Kidney (tissue), 14 donors: ENCODE measurements around the gene C6orf89. TPM values are rescaled to one million over a fixed set of nuclear protein-coding genes. Genes with fewer than 3 reads are reported as not detected.

Source experiments
- DNase-seq, 5 donors: peaks; one replicate each; pipeline ENCODE4 v3.0.0-alpha.2; 2013 to 2020
- FAIRE-seq: peaks from 2 replicates; lab custom pipeline; 2012; peaks lifted over from hg19 to GRCh38; lab: Jason Lieb, UNC
- H3K27ac ChIP-seq, 2 donors: one replicate each; pipeline ENCODE4 v1.7.0; 2013; ENCODE audit warnings: low read depth in 2 of 2, low read length in 2 of 2, inconsistent platforms in 1 of 2
- H3K27me3 ChIP-seq: one replicate; pipeline ENCODE4 v1.7.1; 2013; ENCODE audit warnings: low read length, inconsistent platforms; ENCODE audit not compliant: control insufficient read depth, insufficient read depth
- H3K36me3 ChIP-seq, 3 donors: one replicate each; pipeline versions ENCODE4 v1.7.0 to v1.7.1; 2013; ENCODE audit warnings: low read length in 3 of 3, control low read depth in 1 of 3, inconsistent platforms in 1 of 3; ENCODE audit not compliant: insufficient read depth in 3 of 3, control insufficient read depth in 2 of 3
- H3K4me1 ChIP-seq, 3 donors: one replicate each; pipeline versions ENCODE4 v1.7.0 to v1.7.1; 2013; ENCODE audit warnings: low read length in 3 of 3, inconsistent platforms in 1 of 3, low read depth in 1 of 3; ENCODE audit not compliant: control insufficient read depth in 2 of 3, insufficient read depth in 2 of 3
- H3K4me3 ChIP-seq, 3 donors: one replicate each; pipeline versions ENCODE4 v1.7.0 to v1.8.1; 2013; ENCODE audit warnings: low read length in 3 of 3, control low read depth in 1 of 3, inconsistent platforms in 1 of 3
- H3K9ac ChIP-seq, 3 donors: one replicate each; pipeline versions ENCODE4 v1.7.0 to v1.7.1; 2013; ENCODE audit warnings: low read length in 3 of 3, control low read depth in 1 of 3, inconsistent platforms in 1 of 3
- H3K9me3 ChIP-seq, 3 donors: one replicate each; pipeline versions ENCODE4 v1.7.0 to v1.7.1; 2013; ENCODE audit warnings: low read length in 3 of 3, control low read depth in 1 of 3, inconsistent platforms in 1 of 3; ENCODE audit not compliant: control insufficient read depth in 2 of 3, insufficient read depth in 1 of 3
- intact Hi-C: fragments of 100-400 bp; cut with DNase I; formaldehyde crosslinking; loops from one replicate; pipeline ENCODE4 v1.11.1; 2022
- polyA plus RNA-seq: library from polyadenylated mRNA; stranded (reverse); fragments of 350-450 nt; fragmentation: Illumina TruSeq; extraction: RNeasy Lipid Tissue Mini Kit (QIAGEN cat#74804); gene quantifications from one replicate; pipeline ENCODE4 v1.2.3, GENCODE V29; 2014; ENCODE audit warnings: low read depth, low replicate concordance; ENCODE audit not compliant: insufficient read depth
- total RNA-seq: library from RNA; stranded (reverse); fragmentation: NEBNext Ultra II Directional; extraction: Animal tissue kit (Norgen Biotek cat#: 25700); gene quantifications from one replicate; pipeline ENCODE4 v1.2.1, GENCODE V29; 2021
- TF ChIP-seq, protein P1 (sequence below): IDR thresholded peaks from 3 replicates; pipeline ENCODE4 v1.5.1; 2012; ENCODE audit warnings: mild to moderate bottlenecking, moderate library complexity, borderline replicate concordance; ENCODE audit not compliant: insufficient read depth; ENCODE audit errors: extremely low read depth
- donor health status: control.
- donor health status: control.
- donor health status: control.
- donor health status: control.
- donor health status: control.
- donor health status: DM: yes; HTN: yes; CAD: no.
- donor health status: Normal renal cell carcinoma (clear cell type).

C6orf89 gene
- total and polyA plus RNA-seq, 2 donors from 2014 or later: 25.7 to 72.4 TPM

DNA sequence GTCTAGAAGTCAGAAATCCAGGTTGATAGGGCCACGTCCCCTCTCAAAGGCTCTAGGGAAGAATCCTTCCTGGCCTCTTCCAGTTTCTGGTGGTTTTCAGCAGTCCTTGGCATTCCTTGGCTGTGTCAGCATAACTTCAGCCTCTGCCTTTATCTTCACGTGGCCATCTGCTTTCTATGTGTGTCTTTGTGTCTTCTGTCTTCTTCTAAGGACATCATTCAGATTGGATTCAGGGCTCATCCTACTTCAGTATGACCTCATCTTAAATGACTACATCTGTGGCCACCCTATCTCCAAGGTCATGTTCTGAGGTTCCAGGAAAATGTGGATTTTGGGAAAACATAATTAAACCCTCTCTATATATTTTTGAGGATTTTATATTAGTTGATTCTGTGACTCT is 23.0 kb downstream of the C6orf89 start:
- peaks cover 3 to 21% (median 18%) of the 10 kb centered on the region in 3 donors for H3K36me3 ChIP-seq
- TF ChIP-seq, protein P1, sequence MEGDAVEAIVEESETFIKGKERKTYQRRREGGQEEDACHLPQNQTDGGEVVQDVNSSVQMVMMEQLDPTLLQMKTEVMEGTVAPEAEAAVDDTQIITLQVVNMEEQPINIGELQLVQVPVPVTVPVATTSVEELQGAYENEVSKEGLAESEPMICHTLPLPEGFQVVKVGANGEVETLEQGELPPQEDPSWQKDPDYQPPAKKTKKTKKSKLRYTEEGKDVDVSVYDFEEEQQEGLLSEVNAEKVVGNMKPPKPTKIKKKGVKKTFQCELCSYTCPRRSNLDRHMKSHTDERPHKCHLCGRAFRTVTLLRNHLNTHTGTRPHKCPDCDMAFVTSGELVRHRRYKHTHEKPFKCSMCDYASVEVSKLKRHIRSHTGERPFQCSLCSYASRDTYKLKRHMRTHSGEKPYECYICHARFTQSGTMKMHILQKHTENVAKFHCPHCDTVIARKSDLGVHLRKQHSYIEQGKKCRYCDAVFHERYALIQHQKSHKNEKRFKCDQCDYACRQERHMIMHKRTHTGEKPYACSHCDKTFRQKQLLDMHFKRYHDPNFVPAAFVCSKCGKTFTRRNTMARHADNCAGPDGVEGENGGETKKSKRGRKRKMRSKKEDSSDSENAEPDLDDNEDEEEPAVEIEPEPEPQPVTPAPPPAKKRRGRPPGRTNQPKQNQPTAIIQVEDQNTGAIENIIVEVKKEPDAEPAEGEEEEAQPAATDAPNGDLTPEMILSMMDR: no peak
- no peaks in the 10 kb centered on the region for H3K9me3 ChIP-seq
- H3K4me1 ChIP-seq: no peaks in the 10 kb centered on the region
- DNase-seq: no peak
- no peak overlapping the region for H3K9ac ChIP-seq
- FAIRE-seq: no peak
- no peak overlapping the region for H3K27ac ChIP-seq
- no peaks in the 10 kb centered on the region for H3K27me3 ChIP-seq
- no peak overlapping the region for H3K4me3 ChIP-seq
- intact Hi-C loops: no loop called here

DNA sequence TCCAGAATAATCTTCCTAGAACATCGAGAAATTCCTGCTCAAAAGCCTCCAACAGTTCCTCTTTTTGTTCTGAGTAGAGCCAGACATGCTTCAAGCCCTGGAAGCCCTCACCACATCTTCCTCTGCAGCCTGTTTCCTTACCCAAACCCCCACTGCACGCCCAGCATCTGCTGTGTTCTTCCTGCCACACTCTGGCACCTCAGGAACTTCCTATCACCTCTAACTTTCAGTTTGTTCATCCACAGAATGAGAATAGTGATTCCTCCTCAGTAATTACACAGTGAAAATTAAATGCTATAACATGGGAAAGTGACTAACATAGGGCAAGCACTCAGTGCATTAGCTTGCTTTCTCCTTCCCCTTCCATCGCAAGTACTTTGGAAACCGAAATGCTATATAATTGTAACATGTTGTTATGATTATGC is 26.3 kb downstream of the C6orf89 start:
- intact Hi-C loops: no loop called here

DNA sequence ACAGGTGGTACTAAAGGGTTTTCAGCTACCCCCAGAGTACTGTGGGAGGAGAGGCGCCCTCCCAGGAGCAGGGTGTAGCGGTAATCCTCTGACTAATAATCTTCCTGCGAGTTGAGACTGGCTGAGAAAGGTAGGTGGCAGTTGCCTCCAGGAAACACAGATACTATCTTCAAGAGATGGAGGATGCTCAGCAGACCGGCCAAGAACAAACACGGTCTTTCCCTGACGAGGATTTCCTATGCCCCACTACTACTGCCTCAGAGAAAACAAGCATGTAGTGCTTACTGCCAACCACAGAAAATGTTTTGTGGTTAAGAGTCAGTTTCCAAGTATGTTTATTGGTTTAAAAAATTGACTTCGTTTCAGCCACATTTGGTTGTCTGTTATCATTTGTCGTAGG is 26.8 kb downstream of the C6orf89 start:
- TF ChIP-seq, protein P1: no peak
- intact Hi-C loops: no loop called here
- Histone ChIP-seq H3K27ac (no peak overlapping the region), H3K27me3 (no peaks in the 10 kb centered on the region), H3K4me3 (no peak overlapping the region), H3K9ac (peak overlapping the region in 1 of 3 donors; percentile 2), H3K36me3 (peaks cover 6 to 40% (median 8%) of the 10 kb centered on the region in 3 donors), H3K4me1 (no peaks in the 10 kb centered on the region), H3K9me3 (no peaks in the 10 kb centered on the region)
- FAIRE-seq (no peak), DNase-seq (no peak)

More for the DNA sequence above, 26.3 kb downstream of the C6orf89 start:
- no peak overlapping the region for H3K4me3 ChIP-seq
- H3K4me1 ChIP-seq: no peaks in the 10 kb centered on the region
- TF ChIP-seq, protein P1: no peak
- no peak overlapping the region for H3K9ac ChIP-seq
- no peak overlapping the region for H3K27ac ChIP-seq
- no peak for DNase-seq
- H3K36me3 ChIP-seq: peaks cover 6 to 40% (median 8%) of the 10 kb centered on the region in 3 donors
- H3K9me3 ChIP-seq: no peaks in the 10 kb centered on the region
- no peaks in the 10 kb centered on the region for H3K27me3 ChIP-seq
- FAIRE-seq: no peak

DNA sequence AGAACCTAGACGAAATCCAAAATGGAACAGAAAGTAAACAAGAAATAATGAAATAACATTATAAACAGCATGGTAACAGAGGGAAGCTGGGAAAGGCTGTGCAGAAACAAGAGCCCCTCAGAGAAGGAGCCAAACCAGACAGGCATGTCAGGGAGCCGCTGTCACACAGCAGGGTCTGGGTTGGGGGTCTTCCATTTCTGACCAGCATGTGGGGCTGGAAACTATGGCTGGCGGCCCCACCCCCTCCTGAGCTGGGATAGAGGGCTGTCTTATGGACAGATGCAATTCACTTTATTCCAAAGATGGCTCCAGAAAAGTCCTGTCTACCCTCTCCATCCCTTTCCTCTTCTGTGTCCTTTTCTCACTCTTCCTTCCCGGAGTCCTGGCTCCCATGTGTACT is 27.3 kb downstream of the C6orf89 start:
- no peak overlapping the region for H3K4me3 ChIP-seq
- FAIRE-seq (no peak), DNase-seq (no peak)
- TF ChIP-seq, protein P1: no peak
- H3K27ac ChIP-seq: no peak overlapping the region
- intact Hi-C loops: no loop called here
- H3K36me3 ChIP-seq: peaks cover 6 to 40% (median 10%) of the 10 kb centered on the region in 3 donors
- H3K27me3 ChIP-seq: no peaks in the 10 kb centered on the region
- no peak overlapping the region for H3K9ac ChIP-seq
- H3K9me3 ChIP-seq: no peaks in the 10 kb centered on the region
- H3K4me1 ChIP-seq: no peaks in the 10 kb centered on the region
